Measurements from ENCODE around the gene CYP2C8.

DNA sequence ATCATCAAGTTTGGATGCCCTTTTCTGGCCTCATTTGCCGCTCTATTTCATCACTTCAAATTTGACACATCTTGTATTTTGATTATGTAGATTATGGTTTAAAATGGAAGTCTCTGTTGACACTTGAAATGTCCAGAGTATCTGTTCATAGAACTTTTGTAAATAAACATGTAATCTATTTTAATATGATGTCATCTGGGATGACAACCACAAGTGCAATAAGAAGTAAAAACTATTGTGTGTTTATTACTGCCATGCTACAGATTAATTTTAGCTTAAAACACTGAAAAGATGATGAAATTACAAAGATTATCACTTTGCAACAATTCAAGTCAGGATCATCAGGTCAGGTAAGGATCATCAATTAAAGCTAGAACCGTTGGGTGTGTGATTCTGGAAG lies 30.0 kb downstream of the CYP2C8 start:
- TF ChIP-seq, protein P1, sequence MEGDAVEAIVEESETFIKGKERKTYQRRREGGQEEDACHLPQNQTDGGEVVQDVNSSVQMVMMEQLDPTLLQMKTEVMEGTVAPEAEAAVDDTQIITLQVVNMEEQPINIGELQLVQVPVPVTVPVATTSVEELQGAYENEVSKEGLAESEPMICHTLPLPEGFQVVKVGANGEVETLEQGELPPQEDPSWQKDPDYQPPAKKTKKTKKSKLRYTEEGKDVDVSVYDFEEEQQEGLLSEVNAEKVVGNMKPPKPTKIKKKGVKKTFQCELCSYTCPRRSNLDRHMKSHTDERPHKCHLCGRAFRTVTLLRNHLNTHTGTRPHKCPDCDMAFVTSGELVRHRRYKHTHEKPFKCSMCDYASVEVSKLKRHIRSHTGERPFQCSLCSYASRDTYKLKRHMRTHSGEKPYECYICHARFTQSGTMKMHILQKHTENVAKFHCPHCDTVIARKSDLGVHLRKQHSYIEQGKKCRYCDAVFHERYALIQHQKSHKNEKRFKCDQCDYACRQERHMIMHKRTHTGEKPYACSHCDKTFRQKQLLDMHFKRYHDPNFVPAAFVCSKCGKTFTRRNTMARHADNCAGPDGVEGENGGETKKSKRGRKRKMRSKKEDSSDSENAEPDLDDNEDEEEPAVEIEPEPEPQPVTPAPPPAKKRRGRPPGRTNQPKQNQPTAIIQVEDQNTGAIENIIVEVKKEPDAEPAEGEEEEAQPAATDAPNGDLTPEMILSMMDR (IDR thresholded peaks at IDR 0.05): no peak
- no peak for TF ChIP-seq POLR2A (IDR thresholded peaks at IDR 0.05)
